Measurements from ENCODE around the gene C1QL4.

The C1QL4 gene

DNA sequence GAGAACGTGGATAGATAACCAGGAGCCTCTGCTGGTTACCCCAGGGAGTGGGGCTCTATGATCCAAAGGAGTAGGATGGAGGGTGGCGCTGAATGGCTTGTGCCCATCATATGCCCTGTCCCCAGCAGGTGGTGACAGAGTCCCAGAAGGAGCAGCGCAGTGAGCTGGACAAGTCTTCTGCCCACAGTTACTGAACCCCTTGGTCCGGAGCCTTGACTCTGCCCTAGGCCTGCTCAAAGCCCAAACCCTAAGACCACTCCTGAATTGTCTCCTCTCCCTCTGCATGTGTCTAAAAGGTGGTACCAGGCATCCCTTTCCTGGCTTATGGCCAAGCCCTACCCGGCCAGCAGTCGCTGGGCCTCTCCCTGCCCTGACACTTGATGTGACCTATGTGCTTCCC lies 38.8 kb downstream of the C1QL4 start:
- DNase-seq = no peak

DNA sequence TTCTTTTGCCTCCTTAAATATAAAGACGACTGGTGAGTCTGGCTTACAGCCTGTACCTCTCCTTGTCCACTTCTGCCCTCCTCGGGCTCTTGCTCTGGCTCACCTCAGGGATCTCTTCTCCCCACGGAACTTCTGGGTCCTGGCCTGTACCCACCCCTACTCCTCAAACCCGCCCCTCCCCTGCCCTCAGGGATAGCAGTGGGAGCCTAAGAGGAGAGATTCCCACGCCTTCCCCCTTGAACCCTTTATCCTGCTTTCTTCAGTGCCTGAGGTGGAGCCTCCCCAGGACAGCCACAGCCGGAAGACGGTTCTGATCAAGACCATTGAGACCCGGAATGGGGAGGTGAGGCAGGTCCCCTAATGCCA lies 39.3 kb downstream of the C1QL4 start:
- no peak for DNase-seq

DNA sequence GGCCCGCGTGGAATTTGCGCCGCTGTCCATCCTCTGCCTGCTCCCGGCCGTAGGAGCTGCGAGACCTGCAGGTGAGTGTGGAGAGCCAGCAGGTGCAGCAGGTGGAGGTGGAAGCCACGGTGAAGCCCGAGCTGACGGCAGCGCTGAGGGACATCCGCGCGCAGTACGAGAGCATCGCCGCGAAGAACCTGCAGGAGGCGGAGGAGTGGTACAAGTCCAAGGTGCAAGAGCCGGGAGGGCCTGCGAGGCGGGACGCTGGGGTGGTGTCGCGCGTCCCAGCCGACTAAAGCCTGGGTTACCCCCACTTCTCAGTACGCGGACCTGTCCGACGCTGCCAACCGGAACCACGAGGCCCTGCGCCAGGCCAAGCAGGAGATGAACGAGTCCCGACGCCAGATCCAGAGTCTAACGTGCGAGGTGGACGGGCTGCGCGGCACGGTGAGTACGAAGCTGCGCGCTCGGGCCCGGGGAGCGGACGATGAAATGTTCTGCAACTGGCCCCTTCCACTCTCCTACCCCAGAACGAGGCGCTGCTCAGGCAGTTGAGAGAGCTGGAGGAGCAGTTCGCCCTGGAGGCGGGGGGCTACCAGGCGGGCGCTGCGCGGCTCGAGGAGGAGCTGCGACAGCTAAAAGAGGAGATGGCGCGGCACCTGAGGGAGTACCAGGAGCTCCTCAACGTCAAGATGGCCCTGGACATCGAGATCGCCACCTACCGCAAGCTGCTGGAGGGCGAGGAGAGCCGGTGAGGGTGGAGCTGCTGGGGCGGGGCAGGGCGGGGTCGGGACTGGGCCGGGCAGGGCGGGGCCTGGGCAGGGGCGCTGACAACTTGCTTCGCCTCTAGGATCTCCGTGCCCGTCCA lies 39.9 kb downstream of the C1QL4 start:
- DNase-seq = no peak

DNA sequence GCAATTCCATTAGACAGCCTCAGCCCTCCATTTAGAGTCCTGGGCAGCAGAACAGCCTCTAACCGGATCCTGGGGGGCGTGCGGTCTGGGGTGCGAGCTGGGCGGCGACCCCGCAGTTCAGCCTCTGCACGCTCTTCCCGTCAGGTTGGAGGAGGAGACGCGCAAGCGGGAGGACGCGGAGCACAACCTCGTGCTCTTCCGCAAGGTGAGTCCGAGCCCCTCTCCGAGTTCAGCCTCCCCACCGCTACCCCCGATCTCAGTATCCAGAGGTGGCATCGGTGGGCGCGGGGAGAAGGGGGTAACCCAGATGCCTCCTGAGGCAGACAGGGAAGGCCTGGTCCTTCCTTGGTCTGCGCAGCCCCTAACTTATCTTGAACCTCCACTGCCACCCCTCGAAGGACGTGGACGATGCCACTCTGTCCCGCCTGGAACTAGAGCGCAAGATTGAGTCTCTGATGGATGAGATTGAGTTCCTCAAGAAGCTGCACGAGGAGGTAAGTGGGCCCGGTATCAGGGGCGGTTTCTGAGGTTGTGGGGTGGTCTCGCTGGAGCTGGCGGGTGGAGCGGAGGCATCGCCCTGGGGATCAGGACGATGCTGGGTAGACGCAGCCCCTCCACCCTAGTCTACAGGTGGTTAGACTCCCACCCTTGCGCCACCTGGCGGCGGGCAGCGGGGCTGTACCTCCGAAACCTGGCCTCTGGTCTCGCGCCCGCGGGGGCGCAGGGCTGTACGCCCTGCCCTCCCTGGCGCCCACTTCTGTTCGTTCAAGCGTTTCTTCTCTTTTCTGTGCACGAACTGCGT lies 40.8 kb downstream of the C1QL4 start:
- no peak for DNase-seq

DNA sequence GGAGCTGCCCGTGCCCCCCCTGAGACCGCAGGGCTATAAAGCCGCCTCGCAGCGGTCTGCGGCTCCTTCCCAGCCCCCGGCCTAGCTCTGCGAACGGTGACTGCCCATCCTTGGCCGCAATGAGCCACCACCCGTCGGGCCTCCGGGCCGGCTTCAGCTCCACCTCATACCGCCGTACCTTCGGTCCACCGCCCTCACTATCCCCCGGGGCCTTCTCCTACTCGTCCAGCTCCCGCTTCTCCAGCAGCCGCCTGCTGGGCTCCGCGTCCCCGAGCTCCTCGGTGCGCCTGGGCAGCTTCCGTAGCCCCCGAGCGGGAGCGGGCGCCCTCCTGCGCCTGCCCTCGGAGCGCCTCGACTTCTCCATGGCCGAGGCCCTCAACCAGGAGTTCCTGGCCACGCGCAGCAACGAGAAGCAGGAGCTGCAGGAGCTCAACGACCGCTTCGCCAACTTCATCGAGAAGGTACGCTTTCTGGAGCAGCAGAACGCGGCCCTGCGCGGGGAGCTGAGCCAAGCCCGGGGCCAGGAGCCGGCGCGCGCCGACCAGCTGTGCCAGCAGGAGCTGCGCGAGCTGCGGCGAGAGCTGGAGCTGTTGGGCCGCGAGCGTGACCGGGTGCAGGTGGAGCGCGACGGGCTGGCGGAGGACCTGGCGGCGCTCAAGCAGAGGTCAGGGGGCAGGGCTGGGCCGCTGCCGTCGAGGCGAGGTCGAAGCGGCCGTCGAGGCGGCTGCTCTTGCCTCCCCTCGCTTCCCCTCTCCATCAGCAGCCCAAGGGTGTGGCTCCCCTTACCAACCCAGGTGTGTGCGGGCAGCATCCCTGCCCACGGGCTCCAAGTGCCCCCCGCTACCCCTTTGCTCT lies 41.7 kb downstream of the C1QL4 start, which contains the start of gene PRPH:
Gene PRPH (plus strand): TSS at position 66 of the 855 bp plus-strand sequence. CDS start 54 bp downstream, at position 120.
- no peak for DNase-seq

DNA sequence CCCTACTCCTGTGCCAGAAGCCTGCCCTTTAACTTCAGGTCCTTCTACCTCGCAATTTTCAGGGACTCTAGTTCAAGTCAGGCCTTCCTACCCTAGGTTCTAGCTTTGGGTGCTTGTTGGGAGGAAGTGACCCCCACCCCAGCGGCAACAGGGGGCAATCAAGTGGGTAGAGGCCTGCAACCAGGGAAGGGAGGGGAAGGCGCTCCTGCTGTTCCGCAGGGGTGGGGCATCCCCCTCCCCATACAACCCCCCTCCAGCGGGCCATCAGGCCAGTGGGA lies 42.2 kb downstream of the C1QL4 start:
- no peak for DNase-seq

DNA sequence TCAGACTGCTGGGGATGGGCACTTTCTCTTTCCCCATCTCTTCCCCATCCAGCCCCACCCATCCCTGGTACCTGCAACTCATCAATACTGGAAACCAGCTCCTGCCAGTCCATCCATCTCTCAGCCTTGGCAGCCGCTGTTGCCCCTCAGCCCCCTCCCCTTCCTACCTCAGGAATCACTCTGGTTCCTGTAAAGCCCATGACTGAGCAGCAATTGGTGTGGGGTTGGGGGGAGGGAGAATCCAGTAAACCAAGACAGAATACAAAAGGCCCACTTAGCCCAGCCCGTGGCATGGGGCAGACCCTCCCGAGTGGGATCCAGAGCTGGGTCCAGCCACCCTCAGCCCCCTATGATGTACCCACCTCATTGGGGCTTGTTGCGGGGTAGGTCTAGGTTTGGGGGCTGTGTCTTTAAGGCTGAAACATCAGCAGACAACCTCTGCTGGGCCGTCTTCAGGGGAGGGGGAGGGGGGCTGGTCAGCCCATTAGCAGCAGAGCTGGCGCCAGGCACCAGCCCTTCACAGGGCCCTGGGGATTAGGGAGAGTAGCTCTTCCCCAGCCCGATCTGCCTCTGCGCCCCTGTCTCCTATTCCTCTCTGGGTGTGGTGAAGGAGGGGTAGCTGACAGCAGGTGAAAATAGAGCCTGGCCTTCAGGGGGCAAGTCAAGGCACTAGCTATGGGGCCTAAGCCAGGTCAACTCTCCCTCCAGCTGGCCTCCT lies 42.7 kb downstream of the C1QL4 start:
- no peak for DNase-seq

DNA sequence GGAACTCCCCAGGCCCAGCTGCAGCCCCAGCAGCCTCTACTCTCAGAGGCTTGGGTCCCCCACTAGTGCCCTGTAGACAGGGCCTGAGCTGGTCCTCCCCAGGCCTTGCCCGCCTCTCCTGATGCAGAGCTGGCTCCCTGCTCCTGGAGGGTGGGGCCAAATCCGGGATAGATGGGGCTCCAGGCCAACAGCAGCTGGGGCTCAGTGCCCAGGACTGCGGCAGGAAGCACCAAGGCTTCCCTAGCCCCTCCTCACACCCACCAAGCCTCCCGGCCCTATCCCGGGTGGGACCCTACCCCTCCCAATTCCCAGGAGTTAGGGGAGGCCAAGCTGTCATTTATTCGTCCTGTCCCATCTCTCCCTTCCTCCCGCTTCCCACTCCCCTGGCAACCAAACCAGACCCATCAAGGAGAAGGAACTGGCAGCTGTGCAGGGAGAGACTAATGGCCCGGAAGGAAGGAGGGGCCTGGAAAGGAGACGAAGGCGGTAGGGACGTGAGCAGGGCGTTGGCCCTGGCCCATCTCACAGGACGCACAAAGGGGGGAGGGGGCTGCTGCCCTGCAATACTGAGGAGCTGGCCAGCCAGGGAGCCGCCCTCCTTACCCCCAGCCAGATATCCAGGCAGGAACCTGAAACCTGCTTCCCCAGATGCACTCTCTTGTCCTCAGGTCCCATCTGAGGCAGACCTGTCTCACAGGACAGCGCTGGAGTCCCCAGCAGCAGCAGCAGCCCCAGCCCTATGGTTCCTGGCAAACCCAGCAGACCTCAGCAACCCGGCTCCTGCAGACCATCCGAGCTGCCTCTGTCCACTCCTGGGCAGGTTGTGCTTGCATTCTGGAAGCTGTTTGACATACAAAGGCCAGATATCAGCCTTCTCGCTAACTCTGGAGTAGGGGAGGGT lies 43.7 kb downstream of the C1QL4 start:
- no peak for DNase-seq

DNA sequence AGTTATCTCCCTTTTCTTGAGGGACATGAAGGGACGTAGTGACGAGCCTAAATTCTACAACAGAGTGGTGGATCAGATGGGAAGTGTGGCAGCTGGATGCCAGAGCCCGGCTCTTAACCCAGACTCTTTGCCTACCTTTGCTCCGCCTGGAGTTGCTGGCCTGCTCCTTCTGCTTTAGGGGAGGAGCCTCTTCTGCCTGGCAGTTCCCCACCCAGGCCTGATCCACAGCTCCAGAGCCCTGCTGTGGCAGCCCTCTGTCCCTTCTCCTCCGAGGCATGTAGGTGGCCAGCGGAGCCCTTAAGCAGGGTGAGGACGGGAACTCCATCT lies 44.3 kb downstream of the C1QL4 start:
- DNase-seq = no peak

DNA sequence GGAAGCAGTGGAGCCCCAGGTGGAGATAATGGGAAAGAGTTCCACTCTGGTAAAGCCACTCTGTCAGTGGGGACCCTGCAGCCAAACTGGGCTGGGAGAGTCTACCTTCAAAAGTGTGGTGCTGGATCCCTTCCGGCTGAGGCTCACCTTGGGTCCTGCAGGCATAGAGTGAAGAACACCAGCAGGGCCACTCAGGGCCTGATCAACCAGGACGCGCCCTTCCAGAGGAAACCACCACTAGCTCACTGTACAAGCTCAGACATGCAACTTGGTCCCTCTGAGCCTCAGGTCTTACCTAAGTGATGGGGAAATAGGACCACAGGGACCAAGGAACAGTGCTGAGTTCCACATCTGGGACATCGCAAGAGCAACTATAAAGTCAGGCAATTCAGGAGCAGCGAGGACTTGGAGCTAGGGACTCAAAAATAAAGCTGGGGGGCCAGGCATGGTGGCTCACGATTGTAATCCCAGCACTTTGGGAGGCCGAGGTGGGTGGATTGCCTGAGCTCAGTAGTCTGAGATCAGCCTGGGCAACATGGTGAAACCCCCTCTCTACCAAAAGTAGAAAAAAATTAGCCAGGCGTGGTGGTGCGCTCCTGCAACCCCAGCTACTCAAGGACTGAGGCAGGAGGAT lies 47.9 kb downstream of the C1QL4 start:
- DNase-seq = no peak

DNA sequence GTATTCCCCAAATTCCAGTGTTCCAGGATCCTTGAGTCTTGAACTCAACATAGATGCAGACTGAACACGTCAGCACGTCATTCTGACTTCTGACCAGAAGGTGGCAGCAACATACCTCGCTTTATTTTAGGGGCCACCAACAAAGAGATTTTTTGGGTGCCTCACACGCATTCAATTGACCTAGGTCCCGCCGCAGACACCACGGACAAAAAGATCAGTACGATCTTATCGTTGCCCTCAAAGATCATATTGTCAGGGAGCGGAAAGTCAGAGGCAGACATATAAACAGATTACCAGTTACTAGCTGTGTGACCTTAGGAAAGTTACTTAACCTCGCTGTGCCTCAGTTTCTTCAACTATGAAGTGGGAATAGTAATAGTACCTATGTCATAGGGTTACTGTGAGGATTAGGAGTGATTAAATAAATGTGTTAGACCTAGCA lies 48.6 kb downstream of the C1QL4 start:
- DNase-seq = peak; percentile 51

DNA sequence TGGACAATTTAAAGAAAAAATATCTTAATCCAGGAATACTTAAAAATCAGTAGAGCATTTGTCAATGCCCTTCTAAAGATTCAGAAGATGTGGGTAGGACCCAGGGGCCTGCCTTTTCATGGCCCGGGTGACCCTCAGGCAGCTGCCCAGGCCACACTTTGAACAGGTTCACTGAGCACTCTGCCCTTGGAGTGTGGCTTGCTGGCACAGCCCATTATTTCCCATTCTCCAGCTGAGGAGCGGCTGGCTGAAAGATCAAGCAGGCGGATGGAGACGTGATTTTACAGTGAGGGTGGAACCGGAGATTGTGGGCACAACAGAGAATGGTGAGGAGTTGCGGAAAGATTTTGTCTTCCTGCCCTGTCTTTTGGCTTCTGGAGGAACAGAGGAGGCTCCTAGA lies 49.1 kb downstream of the C1QL4 start:
- DNase-seq = no peak

DNA sequence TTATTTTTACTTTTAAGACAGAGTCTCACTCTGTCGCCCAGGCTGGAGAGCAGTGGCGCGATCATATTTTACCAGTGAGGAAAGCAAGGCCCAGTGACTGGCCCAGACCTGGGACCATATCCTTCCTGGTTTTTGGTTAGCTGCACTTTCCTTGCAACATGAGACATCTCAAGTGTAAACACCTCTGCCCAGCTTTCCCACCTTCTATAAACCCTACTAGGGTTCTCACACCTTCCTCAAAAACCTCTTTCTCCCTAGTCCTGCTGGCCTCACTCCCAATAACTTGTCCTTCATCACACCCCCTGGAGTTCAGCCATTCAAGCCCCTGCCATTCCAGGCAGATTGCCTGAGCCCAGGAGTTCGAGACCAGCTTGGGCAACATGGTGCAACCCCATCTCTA lies 52.3 kb downstream of the C1QL4 start:
- DNase-seq = no peak

DNA sequence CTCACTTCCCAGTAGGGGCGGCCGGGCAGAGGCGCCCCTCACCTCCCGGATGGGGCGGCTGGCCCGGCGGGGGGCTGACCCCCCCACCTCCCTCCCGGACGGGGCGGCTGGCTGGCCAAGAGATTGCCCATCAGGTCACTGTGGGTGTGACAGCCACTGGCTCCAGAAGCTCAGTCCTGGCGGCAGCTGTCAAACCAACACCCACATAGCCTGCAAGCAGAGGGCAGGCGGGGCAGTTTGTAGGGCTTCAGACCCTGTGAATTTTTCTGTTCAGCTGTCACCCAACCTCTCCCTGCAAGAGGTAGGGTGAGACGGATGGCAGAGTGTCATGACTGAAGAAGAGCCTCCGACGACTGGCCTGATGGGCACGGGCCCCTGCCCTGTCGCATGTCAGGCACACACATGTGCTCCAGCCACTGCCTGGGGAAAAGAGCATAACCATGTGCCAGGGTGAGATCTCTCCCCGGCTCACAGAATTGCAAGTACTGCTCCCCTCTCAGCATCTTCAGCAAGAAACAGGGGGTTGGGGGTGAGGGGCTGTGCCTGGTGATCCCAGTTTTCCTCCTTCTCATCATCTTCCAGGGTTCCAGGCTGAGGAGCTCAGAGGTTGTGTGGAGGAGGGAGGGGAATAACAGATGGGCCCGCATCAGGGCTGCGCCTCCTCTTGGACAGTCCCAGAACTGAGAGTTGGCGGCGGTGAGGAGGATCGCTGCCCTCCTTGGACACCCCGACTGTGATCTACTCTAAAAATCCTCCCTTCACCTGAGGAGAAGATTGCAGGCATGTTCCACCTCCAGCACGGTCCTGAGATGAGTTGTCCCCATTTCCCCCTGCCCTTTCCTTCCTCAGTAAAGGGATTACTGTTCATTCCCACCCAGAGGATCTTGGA lies 53.2 kb downstream of the C1QL4 start:
- DNase-seq = no peak

DNA sequence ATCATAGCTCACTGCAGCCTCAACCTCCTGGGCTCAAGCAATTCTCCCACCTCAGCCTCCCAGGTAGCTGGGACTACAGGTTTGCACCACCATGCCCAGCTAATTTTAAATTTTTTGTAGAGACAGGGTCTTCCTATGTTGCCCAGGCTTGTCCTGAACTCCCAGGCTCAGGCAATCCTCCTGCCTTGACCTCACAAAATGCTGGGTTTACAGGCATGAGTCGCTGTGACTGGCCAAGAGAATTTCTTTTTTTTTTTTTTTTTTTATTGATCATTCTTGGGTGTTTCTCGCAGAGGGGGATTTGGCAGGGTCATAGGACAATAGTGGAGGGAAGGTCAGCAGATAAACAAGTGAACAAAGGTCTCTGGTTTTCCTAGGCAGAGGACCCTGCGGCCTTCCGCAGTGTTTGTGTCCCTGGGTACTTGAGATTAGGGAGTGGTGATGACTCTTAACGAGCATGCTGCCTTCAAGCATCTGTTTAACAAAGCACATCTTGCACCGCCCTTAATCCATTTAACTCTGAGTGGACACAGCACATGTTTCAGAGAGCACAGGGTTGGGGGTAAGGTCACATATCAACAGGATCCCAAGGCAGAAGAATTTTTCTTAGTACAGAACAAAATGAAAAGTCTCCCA lies 54.1 kb downstream of the C1QL4 start:
- peak; percentile 24 for DNase-seq
